HG02943 (cell line): ENCODE data around the gene WNT10A.
"Not testable (repeated sequence)": the region's sequence is repeated elsewhere in the genome, so short reads cannot be mapped to it uniquely, and the experiment has no call there.

Experiments used
- ATAC-seq: cut with Tn5 transposase; IDR thresholded peaks from one replicate; pipeline ENCODE4 v1.9.1; 2021; ENCODE audit warnings: mild to moderate bottlenecking, low read depth, moderate library complexity; ENCODE audit not compliant: unreplicated experiment

Gene WNT10A

DNA sequence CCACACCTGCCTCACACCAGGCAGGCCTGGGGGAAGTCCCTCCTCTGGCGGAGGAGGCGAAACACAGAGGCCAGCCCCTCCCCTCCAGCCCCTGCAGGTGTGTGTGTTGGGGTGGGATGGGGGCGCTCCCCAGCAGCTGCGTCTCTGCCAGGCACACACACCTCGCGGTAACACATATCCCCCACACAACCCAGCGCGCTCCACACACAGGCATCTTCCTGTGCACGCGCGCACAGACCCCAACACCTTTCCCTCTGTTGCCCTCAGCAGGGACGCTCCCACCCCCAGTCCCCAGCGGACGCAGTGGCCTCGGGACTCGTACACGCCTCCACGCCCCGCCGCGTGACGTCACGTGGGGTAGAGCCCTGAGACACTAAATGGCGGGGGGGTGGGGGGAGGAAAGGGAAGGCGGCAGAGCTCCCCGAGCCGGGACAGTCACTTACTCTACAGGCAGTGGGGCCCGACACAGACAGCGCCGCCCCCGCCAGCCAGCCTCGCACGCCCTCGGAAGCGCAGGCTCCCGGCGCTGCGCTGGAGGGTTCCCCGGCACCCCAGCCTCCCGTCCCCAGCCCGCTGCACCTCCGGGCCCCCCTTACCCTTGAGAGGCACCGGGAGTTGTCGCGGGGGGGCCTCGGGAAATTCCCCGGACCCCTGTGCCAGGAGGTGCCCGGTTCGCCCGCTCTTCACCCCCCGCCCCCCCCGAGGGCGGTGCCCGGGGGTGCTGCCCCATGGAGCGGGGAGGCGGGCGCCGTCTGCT, at the start of gene WNT10A:
Gene WNT10A, plus strand, starts transcription at position 751 of the 757 bp plus-strand sequence. CDS start 144 bp downstream, outside the sequence.
- peak; percentile 62 for ATAC-seq

DNA sequence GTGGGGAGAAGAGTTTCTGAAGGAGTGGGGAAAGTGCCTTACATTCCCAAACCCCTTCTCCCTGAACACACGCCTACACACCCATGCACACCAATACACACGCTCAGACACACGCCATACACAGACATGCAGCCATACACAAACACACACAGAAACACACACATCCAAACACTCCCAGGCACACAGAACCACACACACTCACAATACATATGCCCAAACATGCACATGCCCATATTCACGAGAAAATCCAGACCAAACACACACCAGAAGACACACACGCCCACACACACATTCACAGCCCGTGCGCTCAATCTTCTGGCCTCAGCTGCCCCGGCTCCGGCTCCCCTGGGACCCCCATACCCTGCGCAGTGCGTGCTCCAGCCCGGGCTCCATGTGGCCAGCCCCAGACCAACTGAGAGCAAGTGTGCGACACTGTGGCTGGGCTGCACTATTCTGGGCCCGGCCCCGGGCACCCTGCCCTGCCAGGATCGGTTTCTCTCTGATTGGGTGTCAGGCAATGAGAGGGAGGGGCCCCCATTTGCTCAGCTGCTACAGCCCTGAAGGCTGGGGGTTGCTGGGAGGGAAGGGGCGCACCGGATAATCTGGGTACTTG, 49.2 kb upstream of the WNT10A start, which contains the start of gene PRKAG3:
Gene PRKAG3, minus strand, starts transcription at position 426 of the 613 bp plus-strand sequence.
- ATAC-seq: no peak

DNA sequence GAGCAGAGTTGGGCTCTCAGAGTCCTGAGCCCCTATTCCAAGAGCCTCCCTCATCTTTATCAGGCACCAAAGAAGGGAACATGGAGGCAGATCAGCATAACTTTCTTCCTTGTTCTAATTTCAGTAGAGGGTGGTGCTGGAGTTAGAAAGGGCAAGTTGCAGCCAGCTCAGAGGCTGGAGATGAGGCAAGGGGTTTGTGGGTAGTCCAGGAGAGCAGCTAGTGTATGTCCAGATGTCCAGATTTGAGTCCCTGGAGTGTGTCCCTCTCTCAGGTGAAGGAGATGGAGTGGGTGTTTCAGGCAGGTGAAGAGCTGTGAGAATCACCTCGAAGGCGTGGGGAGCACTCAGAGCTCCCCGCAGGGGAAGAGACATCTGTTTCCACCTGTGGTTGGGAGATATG, 48.6 kb upstream of the WNT10A start:
- no peak for ATAC-seq

DNA sequence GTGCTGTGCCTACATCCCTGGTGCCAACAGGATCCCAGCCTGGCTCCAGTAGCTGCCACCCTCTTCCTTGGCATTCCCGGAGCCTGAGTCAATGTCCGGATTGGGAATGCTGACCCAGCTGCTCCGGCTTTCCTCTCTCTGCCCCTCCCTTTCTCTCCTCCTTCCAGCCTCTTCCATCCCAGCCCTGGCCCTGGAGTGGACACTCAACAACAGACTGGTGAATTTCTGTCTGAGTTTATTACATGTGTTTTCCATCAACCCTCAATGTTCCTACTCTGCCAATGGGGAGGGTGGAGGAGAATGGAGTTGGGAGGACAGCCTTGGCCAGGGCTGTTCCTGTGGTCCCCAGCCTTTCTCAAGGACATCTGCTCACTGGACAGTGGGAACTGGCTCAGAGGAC, 48.1 kb upstream of the WNT10A start:
- ATAC-seq: no peak

- no peak for ATAC-seq
Observed at GRCh38 chr2:218833023-218833609, 47.5 kb upstream of the WNT10A start.

DNA sequence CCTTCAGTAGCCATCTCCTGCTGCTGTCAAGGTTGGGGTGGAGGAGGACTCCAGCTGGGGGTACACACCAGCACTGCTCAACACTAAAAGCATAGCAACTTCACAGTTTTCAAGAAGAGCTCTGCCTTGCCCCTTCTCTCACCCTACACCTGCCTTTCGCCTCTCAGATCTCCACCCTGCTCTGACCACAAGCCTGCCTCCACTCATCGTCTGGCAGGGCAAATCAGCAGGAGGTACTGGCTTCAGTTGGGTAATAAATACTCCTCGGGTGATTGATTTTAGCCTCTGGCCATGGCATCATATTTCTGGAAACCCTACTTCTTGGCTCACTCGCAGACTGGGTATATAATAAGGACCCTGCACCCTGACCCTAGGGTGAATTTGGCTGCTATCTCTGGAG, 46.0 kb upstream of the WNT10A start:
- ATAC-seq: no peak

DNA sequence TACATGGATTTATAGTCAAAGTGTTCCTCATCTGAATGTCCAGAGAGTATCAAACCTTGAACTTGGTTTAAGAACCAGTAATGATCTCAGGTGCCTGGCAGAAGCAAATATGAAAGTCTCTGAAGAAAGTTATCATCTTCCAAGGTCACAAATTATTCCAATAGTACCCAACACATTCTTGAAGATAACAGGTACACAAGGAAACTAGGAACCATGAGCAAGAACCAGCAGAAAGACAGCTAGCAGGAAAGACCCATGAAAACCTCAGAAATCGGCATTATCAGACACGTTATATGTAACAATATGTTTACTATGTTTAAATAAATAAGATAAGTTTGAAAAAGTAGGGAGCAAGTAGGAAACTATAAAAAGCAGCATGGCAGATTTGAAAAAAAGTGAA, 43.2 kb upstream of the WNT10A start:
- no peak for ATAC-seq

GRCh38 chr2:218839430-218839829, 41.2 kb upstream of the WNT10A start:
- no peak for ATAC-seq

GRCh38 chr2:218839888-218840287, 40.8 kb upstream of the WNT10A start:
- no peak for ATAC-seq

DNA sequence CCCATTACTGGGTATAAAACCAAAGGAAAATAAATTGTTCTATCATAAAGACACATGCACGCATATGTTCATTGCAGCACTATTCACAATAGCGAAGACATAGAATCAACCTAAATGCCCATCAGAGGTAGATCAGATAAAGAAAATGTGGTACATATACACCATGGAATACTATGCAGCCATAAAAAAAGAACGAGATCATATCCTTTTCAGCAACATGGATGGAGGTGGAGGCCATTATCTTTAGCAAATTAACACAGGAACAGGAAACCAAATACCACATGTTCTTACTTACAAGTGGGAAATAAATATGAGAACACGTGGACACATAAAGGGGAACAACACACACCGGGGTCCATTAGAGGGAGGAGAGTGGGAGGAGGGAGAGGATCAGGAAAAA, 36.3 kb upstream of the WNT10A start:
- not testable (repeated sequence) for ATAC-seq

GRCh38 chr2:218846963-218847362, 33.7 kb upstream of the WNT10A start:
- not testable (repeated sequence) for ATAC-seq

DNA sequence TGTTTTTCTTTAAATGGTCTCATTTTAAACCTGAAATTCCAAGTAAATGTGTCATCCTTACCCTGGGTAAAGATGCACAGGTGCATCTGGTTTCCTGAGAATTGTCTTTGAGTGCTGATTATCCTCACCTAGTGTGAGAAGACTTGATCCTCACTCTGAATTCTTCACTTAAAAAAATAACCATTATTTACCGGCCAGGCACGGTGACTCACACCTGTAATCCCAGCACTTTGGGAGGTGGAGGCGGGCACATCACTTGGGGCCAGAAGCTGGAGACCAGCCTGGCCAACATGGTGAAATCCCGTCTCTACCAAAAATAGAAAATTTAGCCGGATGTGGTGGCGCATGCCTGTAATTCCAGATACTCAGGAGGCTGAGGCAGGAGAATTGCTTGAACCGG, 30.9 kb upstream of the WNT10A start:
- ATAC-seq: no peak

GRCh38 chr2:218850796-218851195, 29.9 kb upstream of the WNT10A start:
- no peak for ATAC-seq

GRCh38 chr2:218851286-218851685, 29.4 kb upstream of the WNT10A start:
- ATAC-seq: no peak

DNA sequence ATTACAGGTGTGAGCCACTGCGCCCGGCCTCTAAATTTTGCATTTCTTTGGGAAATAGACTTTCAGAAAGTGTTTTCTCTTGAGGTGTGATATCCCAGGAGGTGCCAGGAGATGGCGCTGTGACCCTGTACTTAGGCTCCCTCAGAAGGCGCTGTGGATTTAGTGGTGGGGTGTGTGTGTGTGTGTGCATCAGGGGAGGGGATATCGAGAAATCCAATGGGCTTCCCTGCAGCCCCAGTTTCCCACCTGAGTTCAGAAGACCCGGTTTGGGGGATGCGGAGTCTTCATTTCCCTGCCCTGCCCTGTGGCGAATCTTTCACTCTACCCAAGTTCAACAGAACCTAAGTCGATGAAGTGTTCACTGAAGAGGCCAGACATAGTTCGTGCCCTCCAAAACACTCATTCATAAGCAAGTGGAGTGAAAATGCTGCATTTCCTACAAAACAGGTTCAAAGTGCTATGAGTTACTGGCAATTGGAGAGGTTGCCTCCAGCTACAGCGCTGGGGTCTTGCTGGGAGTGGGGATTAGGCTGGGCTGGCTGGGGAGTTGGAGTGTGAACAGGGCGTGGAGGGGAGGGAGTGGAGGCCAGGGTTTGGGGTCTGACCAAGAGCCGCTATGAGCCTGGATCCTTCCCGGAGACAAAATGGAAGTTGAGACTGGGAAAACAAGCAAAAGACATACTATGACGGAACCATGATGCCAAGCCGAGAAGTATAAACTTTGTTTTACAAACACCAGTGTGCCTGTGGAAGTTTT, 27.6 kb upstream of the WNT10A start:
- no peak for ATAC-seq

- no peak for ATAC-seq
Observed at GRCh38 chr2:218853766-218854165, 26.9 kb upstream of the WNT10A start.

GRCh38 chr2:218854860-218855259, 25.8 kb upstream of the WNT10A start:
- no peak for ATAC-seq

- no peak for ATAC-seq
Observed at GRCh38 chr2:218855305-218856166, 25.1 kb upstream of the WNT10A start.

DNA sequence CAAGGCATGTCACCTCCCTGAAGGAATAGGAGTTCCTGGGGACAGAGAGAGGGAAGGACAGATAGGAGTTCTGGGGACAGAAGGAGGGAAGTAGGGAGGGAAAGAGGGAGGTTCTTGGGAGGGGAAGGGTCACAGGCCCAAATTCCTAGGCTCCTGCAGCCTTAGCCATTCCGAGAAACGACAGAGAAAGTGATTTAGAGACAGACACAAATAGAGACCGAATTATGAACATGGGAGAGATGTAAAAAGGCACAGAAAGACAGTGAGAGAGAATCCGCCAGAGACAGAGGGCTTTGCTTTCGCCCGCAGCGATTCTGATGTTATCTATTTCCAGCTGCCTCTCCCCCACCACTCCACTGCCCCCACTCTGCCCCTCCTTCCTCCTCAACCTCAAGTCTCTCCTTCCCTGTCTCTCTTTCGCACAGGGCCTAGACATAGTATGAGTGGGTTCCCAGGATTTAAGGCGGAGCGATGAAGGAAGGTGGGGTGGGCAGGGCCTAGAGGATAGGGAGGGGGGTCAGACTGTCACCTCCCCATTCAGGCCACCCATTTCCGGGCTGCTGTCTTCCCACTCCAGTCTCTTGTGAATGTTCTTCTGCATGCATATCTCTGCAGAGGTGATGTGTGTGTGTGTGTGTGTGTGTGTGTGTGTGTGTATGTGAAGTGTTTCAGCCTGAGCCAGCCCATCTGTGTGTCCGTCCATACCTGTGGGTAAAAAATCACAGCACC, 24.3 kb upstream of the WNT10A start:
- no peak for ATAC-seq

DNA sequence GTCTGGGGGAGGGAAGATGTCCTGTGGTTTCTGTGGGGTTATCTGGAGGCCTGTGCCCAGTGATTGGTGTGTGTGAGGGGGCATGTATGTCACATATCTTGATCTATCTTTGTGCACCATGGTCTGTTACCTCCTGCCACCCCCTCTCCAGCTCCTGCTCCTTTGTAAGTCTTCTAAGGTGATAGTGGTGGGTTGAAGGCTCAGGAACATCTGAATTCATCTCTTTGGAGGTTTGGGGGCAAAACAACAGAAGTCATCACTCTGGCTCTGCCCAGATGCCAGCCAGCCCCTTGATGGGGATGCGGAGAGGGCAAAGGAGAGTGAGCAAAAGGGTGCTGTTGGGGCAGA, 23.8 kb upstream of the WNT10A start:
- no peak for ATAC-seq
